K562 (cell line): ENCODE data around the gene MVK. TPM values are rescaled to one million over a fixed set of nuclear protein-coding genes. Genes with fewer than 3 reads are reported as not detected.

Source experiments
- ATF1 ChIP-seq, 2 experiments: fragments of 450-650 bp in 1 of 2; IDR thresholded peaks; 2 replicates each; pipeline ENCODE4 v1.6.1; 2016; ENCODE audit warnings: missing compliant biosample characterization in 1 of 2, missing genetic modification characterization in 1 of 2
- BRCA1 ChIP-seq, 2 experiments: fragments of 450-650 bp in 1 of 2; sonication (generic) in 1 of 2; formaldehyde crosslinking in 1 of 2; IDR thresholded peaks; 2 replicates each; pipeline versions ENCODE4 v1.5.0 to v1.6.1; 2017 to 2020; ENCODE audit warnings: mild to moderate bottlenecking in 1 of 2, missing genetic modification reagents in 1 of 2
- C11orf30 ChIP-seq: fragments of 450-650 bp; IDR thresholded peaks from 2 replicates; pipeline ENCODE4 v1.6.1; 2016; ENCODE audit warnings: low read depth, mild to moderate bottlenecking
- CAMTA2 ChIP-seq: fragments of 250-450 bp; sonication (Bioruptor Pico); conservative IDR thresholded peaks from 2 replicates; pipeline ENCODE4 v1.5.1; 2022
- PYGO2 ChIP-seq: fragments of 450-650 bp; IDR thresholded peaks from 2 replicates; pipeline ENCODE4 v1.6.1; 2016; ENCODE audit warnings: mild to moderate bottlenecking, missing genetic modification characterization, moderate library complexity, missing compliant biosample characterization
- RFX1 ChIP-seq: fragments of 450-650 bp; IDR thresholded peaks from 2 replicates; pipeline ENCODE4 v1.6.1; 2016; ENCODE audit warnings: mild to moderate bottlenecking, moderate library complexity
- SMARCC2 ChIP-seq: fragments of 450-650 bp; IDR thresholded peaks from 2 replicates; pipeline ENCODE4 v1.6.1; 2017; ENCODE audit warnings: antibody characterized with exemption, moderate library complexity, mild to moderate bottlenecking, low read depth
- SNRNP70 ChIP-seq: fragments of 200-400 bp; formaldehyde crosslinking; optimal IDR thresholded peaks from 2 replicates; pipeline ENCODE3; 2017; ENCODE audit warnings: low read depth, low read length
- SRSF1 ChIP-seq: fragments of 200-400 bp; formaldehyde crosslinking; IDR thresholded peaks from 2 replicates; pipeline ENCODE4 v1.6.1; 2017; ENCODE audit warnings: mild to moderate bottlenecking, low read depth, low read length, moderate library complexity
- TGIF2 ChIP-seq: sonication (generic); formaldehyde crosslinking; IDR thresholded peaks from 2 replicates; pipeline ENCODE4 v1.8.1; 2022; ENCODE audit warnings: mild to moderate bottlenecking, missing genetic modification reagents, moderate library complexity
- TOE1 ChIP-seq, 2 experiments: fragments of 450-650 bp in 1 of 2; sonication (generic) in 1 of 2; formaldehyde crosslinking in 1 of 2; IDR thresholded peaks; 2 replicates each; pipeline versions ENCODE4 v1.7.1 to v1.8.0; 2016 to 2022; ENCODE audit warnings: borderline replicate concordance in 2 of 2, mild to moderate bottlenecking in 2 of 2, antibody characterized with exemption in 1 of 2, inconsistent platforms in 1 of 2, low read depth in 1 of 2, missing genetic modification reagents in 1 of 2, moderate library complexity in 1 of 2
- polyA plus RNA-seq, 8 experiments: library from polyadenylated mRNA; depleted of rRNA in 4 of 8; stranded (reverse) in 5 of 8; unstranded in 3 of 8; fragments of >200 nt; fragmentation: Nextera tagmentation in 2 of 8; fragmentation: Illumina TruSeq in 1 of 8; extraction: Ambion mirVana in 2 of 8; extraction: Trizol in 1 of 8; gene quantifications; 2 replicates each; pipeline versions ENCODE4 v1.2.1 to v1.2.3, GENCODE V29; 2011 to 2014; ENCODE audit warnings: inconsistent platforms in 1 of 8, missing spikeins in 1 of 8
- total RNA-seq, 7 experiments: library from RNA; depleted of rRNA in 6 of 7; stranded (reverse); fragments of >200 nt in 6 of 7; fragmentation: Illumina TruSeq in 2 of 7; extraction: Trizol in 2 of 7; gene quantifications; 2 replicates each; pipeline versions ENCODE4 v1.2.1 to v1.2.3, GENCODE V29; 2011 to 2021; ENCODE audit warnings: low replicate concordance in 1 of 7
- TF ChIP-seq, protein P1 (sequence below): fragments of 250-450 bp; sonication (Bioruptor Pico); IDR thresholded peaks from 2 replicates; pipeline ENCODE4 v1.4.0; 2020; ENCODE audit warnings: mild to moderate bottlenecking, moderate library complexity
- TF ChIP-seq, protein P2 (sequence below): IDR thresholded peaks from 2 replicates; pipeline ENCODE4 v1.6.1; 2016; ENCODE audit warnings: missing genetic modification characterization, missing compliant biosample characterization
- TF ChIP-seq, protein P3 (sequence below): fragments of 450-650 bp; IDR thresholded peaks from 2 replicates; pipeline ENCODE4 v1.6.1; 2016; ENCODE audit warnings: mild to moderate bottlenecking
- TF ChIP-seq, protein P4 (sequence below), 2 experiments: fragments of 450-650 bp; IDR thresholded peaks; 2 replicates each; pipeline ENCODE4 v1.6.1; 2018; ENCODE audit warnings: mild to moderate bottlenecking in 2 of 2, low read depth in 1 of 2; ENCODE audit not compliant: partially characterized antibody in 2 of 2

Gene MVK
- total and polyA plus RNA-seq, 9 of the 15 experiments (the other 6 are each of a cell fraction or from before 2014, with no cell fraction given) = 0.41 to 33.6 (median 18.8) TPM

DNA sequence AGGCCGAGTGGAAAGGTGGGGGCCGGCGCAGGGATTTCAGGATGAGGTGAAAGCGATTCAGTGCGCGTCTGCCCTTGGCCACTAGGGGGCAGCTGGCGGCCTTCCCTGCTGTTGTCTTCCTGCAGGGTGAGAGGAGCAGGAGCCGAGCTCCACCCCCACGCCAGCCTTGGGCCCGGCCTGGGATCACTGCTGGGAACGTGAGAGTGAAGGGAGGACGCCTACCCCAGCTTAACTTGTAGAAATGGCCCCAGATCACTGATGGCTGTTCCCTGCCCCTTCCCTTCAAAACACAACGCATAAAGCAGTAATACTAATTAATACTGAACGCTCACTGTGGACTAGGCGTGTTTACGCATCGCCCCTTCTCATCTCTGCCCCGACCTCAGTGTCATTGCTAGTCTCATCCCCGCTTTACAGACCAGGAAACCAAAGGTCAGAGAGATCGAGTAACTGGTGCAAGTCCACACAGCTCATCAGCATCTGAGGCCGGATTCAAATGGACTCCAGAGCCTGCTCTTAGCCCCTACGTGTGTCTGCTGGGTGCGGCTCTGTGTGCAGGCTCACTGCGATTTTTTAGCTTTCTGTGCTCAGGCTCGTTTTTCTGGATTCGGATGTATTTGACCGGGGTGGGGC, 24.3 kb downstream of the MVK start (continued):
- TF ChIP-seq, protein P1, sequence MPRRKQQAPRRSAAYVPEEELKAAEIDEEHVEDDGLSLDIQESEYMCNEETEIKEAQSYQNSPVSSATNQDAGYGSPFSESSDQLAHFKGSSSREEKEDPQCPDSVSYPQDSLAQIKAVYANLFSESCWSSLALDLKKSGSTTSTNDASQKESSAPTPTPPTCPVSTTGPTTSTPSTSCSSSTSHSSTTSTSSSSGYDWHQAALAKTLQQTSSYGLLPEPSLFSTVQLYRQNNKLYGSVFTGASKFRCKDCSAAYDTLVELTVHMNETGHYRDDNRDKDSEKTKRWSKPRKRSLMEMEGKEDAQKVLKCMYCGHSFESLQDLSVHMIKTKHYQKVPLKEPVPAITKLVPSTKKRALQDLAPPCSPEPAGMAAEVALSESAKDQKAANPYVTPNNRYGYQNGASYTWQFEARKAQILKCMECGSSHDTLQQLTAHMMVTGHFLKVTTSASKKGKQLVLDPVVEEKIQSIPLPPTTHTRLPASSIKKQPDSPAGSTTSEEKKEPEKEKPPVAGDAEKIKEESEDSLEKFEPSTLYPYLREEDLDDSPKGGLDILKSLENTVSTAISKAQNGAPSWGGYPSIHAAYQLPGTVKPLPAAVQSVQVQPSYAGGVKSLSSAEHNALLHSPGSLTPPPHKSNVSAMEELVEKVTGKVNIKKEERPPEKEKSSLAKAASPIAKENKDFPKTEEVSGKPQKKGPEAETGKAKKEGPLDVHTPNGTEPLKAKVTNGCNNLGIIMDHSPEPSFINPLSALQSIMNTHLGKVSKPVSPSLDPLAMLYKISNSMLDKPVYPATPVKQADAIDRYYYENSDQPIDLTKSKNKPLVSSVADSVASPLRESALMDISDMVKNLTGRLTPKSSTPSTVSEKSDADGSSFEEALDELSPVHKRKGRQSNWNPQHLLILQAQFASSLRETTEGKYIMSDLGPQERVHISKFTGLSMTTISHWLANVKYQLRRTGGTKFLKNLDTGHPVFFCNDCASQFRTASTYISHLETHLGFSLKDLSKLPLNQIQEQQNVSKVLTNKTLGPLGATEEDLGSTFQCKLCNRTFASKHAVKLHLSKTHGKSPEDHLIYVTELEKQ = no peak
- TF ChIP-seq ATF1 (CRISPR knock-in tag; IDR thresholded peaks at IDR 0.05) = no peak
- no peak for TF ChIP-seq ATF1 (tag; IDR thresholded peaks at IDR 0.05)
- TF ChIP-seq, protein P2, sequence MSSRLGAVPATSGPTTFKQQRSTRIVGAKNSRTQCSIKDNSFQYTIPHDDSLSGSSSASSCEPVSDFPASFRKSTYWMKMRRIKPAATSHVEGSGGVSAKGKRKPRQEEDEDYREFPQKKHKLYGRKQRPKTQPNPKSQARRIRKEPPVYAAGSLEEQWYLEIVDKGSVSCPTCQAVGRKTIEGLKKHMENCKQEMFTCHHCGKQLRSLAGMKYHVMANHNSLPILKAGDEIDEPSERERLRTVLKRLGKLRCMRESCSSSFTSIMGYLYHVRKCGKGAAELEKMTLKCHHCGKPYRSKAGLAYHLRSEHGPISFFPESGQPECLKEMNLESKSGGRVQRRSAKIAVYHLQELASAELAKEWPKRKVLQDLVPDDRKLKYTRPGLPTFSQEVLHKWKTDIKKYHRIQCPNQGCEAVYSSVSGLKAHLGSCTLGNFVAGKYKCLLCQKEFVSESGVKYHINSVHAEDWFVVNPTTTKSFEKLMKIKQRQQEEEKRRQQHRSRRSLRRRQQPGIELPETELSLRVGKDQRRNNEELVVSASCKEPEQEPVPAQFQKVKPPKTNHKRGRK = no peak
- no peak for TF ChIP-seq CAMTA2 (CRISPR knock-in tag)
- TF ChIP-seq, protein P3, sequence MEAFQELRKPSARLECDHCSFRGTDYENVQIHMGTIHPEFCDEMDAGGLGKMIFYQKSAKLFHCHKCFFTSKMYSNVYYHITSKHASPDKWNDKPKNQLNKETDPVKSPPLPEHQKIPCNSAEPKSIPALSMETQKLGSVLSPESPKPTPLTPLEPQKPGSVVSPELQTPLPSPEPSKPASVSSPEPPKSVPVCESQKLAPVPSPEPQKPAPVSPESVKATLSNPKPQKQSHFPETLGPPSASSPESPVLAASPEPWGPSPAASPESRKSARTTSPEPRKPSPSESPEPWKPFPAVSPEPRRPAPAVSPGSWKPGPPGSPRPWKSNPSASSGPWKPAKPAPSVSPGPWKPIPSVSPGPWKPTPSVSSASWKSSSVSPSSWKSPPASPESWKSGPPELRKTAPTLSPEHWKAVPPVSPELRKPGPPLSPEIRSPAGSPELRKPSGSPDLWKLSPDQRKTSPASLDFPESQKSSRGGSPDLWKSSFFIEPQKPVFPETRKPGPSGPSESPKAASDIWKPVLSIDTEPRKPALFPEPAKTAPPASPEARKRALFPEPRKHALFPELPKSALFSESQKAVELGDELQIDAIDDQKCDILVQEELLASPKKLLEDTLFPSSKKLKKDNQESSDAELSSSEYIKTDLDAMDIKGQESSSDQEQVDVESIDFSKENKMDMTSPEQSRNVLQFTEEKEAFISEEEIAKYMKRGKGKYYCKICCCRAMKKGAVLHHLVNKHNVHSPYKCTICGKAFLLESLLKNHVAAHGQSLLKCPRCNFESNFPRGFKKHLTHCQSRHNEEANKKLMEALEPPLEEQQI = no peak
- no peak for TF ChIP-seq SMARCC2
- no peak for TF ChIP-seq RFX1
- TF ChIP-seq TGIF2 = no peak
- TF ChIP-seq, protein P4, sequence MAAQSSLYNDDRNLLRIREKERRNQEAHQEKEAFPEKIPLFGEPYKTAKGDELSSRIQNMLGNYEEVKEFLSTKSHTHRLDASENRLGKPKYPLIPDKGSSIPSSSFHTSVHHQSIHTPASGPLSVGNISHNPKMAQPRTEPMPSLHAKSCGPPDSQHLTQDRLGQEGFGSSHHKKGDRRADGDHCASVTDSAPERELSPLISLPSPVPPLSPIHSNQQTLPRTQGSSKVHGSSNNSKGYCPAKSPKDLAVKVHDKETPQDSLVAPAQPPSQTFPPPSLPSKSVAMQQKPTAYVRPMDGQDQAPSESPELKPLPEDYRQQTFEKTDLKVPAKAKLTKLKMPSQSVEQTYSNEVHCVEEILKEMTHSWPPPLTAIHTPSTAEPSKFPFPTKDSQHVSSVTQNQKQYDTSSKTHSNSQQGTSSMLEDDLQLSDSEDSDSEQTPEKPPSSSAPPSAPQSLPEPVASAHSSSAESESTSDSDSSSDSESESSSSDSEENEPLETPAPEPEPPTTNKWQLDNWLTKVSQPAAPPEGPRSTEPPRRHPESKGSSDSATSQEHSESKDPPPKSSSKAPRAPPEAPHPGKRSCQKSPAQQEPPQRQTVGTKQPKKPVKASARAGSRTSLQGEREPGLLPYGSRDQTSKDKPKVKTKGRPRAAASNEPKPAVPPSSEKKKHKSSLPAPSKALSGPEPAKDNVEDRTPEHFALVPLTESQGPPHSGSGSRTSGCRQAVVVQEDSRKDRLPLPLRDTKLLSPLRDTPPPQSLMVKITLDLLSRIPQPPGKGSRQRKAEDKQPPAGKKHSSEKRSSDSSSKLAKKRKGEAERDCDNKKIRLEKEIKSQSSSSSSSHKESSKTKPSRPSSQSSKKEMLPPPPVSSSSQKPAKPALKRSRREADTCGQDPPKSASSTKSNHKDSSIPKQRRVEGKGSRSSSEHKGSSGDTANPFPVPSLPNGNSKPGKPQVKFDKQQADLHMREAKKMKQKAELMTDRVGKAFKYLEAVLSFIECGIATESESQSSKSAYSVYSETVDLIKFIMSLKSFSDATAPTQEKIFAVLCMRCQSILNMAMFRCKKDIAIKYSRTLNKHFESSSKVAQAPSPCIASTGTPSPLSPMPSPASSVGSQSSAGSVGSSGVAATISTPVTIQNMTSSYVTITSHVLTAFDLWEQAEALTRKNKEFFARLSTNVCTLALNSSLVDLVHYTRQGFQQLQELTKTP (IDR thresholded peaks at IDR 0.05; ENCODE audit: low read depth in 1 of 2, partially characterized antibody in 2 of 2) = no peak
- no peak for TF ChIP-seq SNRNP70
- no peak for TF ChIP-seq TOE1 (IDR thresholded peaks at IDR 0.05; ENCODE audit: borderline replicate concordance)
- no peak for TF ChIP-seq TOE1 (CRISPR knock-in tag; IDR thresholded peaks at IDR 0.05; ENCODE audit: borderline replicate concordance, low read depth)
- no peak for TF ChIP-seq SRSF1
- TF ChIP-seq PYGO2 (tag) = no peak
- no peak for TF ChIP-seq BRCA1 (IDR thresholded peaks at IDR 0.05)
- TF ChIP-seq BRCA1 (CRISPR knock-in tag; IDR thresholded peaks at IDR 0.05) = no peak
- no peak for TF ChIP-seq C11orf30
